GM08714 (cell line): Measurements from ENCODE around the gene SLIT1.

Source experiments
- H3K4me3 ChIP-seq: fragments of 200-500 bp; sonication (Bioruptor generic); 2 replicates; pipeline ENCODE4 v1.5.1; 2014; ENCODE audit warnings: mild to moderate bottlenecking, low read length, inconsistent platforms
- ZNF274 ChIP-seq: IDR thresholded peaks from 2 replicates; pipeline ENCODE4 v1.6.1; 2012; ENCODE audit warnings: mild to moderate bottlenecking, low read depth, low read length

SLIT1 gene

GRCh38 chr10:97017474-97017903 lies 168.3 kb downstream of the SLIT1 start:
- no peak for TF ChIP-seq ZNF274
- H3K4me3 ChIP-seq: no peak overlapping the region

- peak overlapping the region; percentile 11; the same call in 1 of the 2 replicates for H3K4me3 ChIP-seq
- no peak for TF ChIP-seq ZNF274
Measured at GRCh38 chr10:97016728-97017473, 168.9 kb downstream of the SLIT1 start.

- TF ChIP-seq ZNF274: no peak
- no peak overlapping the region for H3K4me3 ChIP-seq
Measured at GRCh38 chr10:97015240-97015639, 170.5 kb downstream of the SLIT1 start.

GRCh38 chr10:97013983-97014382 lies 171.8 kb downstream of the SLIT1 start:
- TF ChIP-seq ZNF274: no peak
- no peak overlapping the region for H3K4me3 ChIP-seq

GRCh38 chr10:97013568-97013967 lies 172.2 kb downstream of the SLIT1 start:
- no peak for TF ChIP-seq ZNF274
- H3K4me3 ChIP-seq: no peak overlapping the region

GRCh38 chr10:97012470-97012869 lies 173.3 kb downstream of the SLIT1 start:
- TF ChIP-seq ZNF274: no peak
- no peak overlapping the region for H3K4me3 ChIP-seq

- H3K4me3 ChIP-seq: no peak overlapping the region
- TF ChIP-seq ZNF274: no peak
Measured at GRCh38 chr10:97011397-97011796, 174.4 kb downstream of the SLIT1 start.

GRCh38 chr10:97010695-97011206 lies 175.0 kb downstream of the SLIT1 start:
- H3K4me3 ChIP-seq: no peak overlapping the region
- no peak for TF ChIP-seq ZNF274

- TF ChIP-seq ZNF274: no peak
Measured at GRCh38 chr10:97007417-97007816, 178.3 kb downstream of the SLIT1 start.

GRCh38 chr10:97006364-97006763 lies 179.4 kb downstream of the SLIT1 start:
- TF ChIP-seq ZNF274: no peak
- H3K4me3 ChIP-seq: no peak overlapping the region

More at GRCh38 chr10:97007417-97007816, 178.3 kb downstream of the SLIT1 start:
- H3K4me3 ChIP-seq: no peak overlapping the region

GRCh38 chr10:97005349-97005748 lies 180.4 kb downstream of the SLIT1 start:
- no peak overlapping the region for H3K4me3 ChIP-seq
- no peak for TF ChIP-seq ZNF274

- TF ChIP-seq ZNF274: no peak
- no peak overlapping the region for H3K4me3 ChIP-seq
Measured at GRCh38 chr10:97004591-97004990, 181.2 kb downstream of the SLIT1 start.

- TF ChIP-seq ZNF274: no peak
- H3K4me3 ChIP-seq: no peak overlapping the region
Measured at GRCh38 chr10:97003804-97004201, 182.0 kb downstream of the SLIT1 start.

GRCh38 chr10:97003151-97003803 lies 182.5 kb downstream of the SLIT1 start:
- H3K4me3 ChIP-seq: no peak overlapping the region
- TF ChIP-seq ZNF274: no peak

- no peak for TF ChIP-seq ZNF274
- H3K4me3 ChIP-seq: no peak overlapping the region
Measured at GRCh38 chr10:97002670-97003069, 183.1 kb downstream of the SLIT1 start.
